Mesendoderm (in vitro differentiated cells): ENCODE results near the gene RIMKLA.
A peak's percentile ranks its signal among the peaks of the same experiment; 100 is the strongest.

Source experiments
- DNase-seq: peaks from one replicate; pipeline ENCODE4 v3.0.0; 2013
- H2AK5ac ChIP-seq: 2 replicates; pipeline ENCODE4 v1.6.1; 2013; ENCODE audit warnings: low read length, inconsistent platforms
- H2BK120ac ChIP-seq: 2 replicates; pipeline ENCODE4 v1.6.1; 2013; ENCODE audit warnings: low read depth, mild to moderate bottlenecking, low read length, moderate library complexity, mixed read lengths
- H2BK15ac ChIP-seq: replicated peaks from 2 replicates; pipeline ENCODE4 v1.6.1; 2013; ENCODE audit warnings: low read depth, mild to moderate bottlenecking, moderate library complexity
- H2BK5ac ChIP-seq: 2 replicates; pipeline ENCODE4 v1.6.1; 2013; ENCODE audit warnings: low read length, inconsistent platforms
- H3K18ac ChIP-seq: 2 replicates; pipeline ENCODE4 v1.6.1; 2013; ENCODE audit warnings: mild to moderate bottlenecking, low read length, mixed read lengths
- H3K23ac ChIP-seq: one replicate; pipeline ENCODE4 v1.6.1; 2013; ENCODE audit warnings: low read length
- H3K27ac ChIP-seq: 2 replicates; pipeline ENCODE4 v1.5.1; 2013; ENCODE audit warnings: low read depth, mild to moderate bottlenecking, inconsistent platforms, low read length, moderate library complexity
- H3K27me3 ChIP-seq: 2 replicates; pipeline ENCODE4 v1.6.1; 2013; ENCODE audit warnings: low read length, control low read depth, mild to moderate bottlenecking, inconsistent platforms; ENCODE audit not compliant: insufficient read depth, poor library complexity
- H3K36me3 ChIP-seq: 2 replicates; pipeline ENCODE4 v1.6.1; 2013; ENCODE audit warnings: low read length, inconsistent platforms; ENCODE audit not compliant: control insufficient read depth, insufficient read depth
- H3K4ac ChIP-seq: one replicate; pipeline ENCODE4 v1.6.1; 2013; ENCODE audit warnings: low read depth, mild to moderate bottlenecking, low read length, moderate library complexity
- H3K4me1 ChIP-seq: 2 replicates; pipeline ENCODE4 v1.6.1; 2013; ENCODE audit warnings: low read depth, low read length, inconsistent platforms; ENCODE audit not compliant: control insufficient read depth
- H3K4me2 ChIP-seq: 2 replicates; pipeline ENCODE4 v1.6.1; 2013; ENCODE audit warnings: low read length
- H3K4me3 ChIP-seq: 2 replicates; pipeline ENCODE4 v1.5.1; 2013; ENCODE audit warnings: mild to moderate bottlenecking, low read length
- H3K56ac ChIP-seq: one replicate; pipeline ENCODE4 v1.6.1; 2013; ENCODE audit warnings: low read length
- H3K79me1 ChIP-seq: 2 replicates; pipeline ENCODE4 v1.6.1; 2013; ENCODE audit warnings: low read length, inconsistent platforms
- H3K79me2 ChIP-seq: 2 replicates; pipeline ENCODE4 v1.6.1; 2013; ENCODE audit warnings: mild to moderate bottlenecking, low read length; ENCODE audit not compliant: control insufficient read depth, insufficient read depth
- H3K9ac ChIP-seq: 2 replicates; pipeline ENCODE4 v1.6.1; 2013; ENCODE audit warnings: low read length, inconsistent platforms
- H4K5ac ChIP-seq: one replicate; pipeline ENCODE4 v1.6.1; 2013; ENCODE audit warnings: low read length
- H4K8ac ChIP-seq: one replicate; pipeline ENCODE4 v1.6.1; 2013; ENCODE audit warnings: low read depth, mild to moderate bottlenecking, control low read depth, low read length, moderate library complexity
- WGBS: extraction: QIAGEN DNeasy Blood & Tissue Kit; methylation state at CpG from one replicate; pipeline ENCODE4 v1.1.7; 2013; ENCODE audit warnings: low lambda C conversion rate, missing lambda C conversion rate; ENCODE audit not compliant: insufficient coverage; ENCODE audit errors: extremely low coverage; 5-methylcytosine and 5-hydroxymethylcytosine counted together

The RIMKLA gene

GRCh38 chr1:42424201-42424600, 43.6 kb downstream of the RIMKLA start:
- Histone ChIP-seq H2BK120ac (no peak overlapping the region), H4K8ac (no peak overlapping the region), H3K4ac (no peak overlapping the region), H3K79me2 (no peaks in the 10 kb centered on the region), H2BK15ac (no peak overlapping the region), H3K9ac (no peak overlapping the region), H2AK5ac (no peak overlapping the region), H3K27me3 (no peaks in the 10 kb centered on the region), H3K4me3 (no peak overlapping the region), H3K4me1 (no peaks in the 10 kb centered on the region), H3K27ac (no peak overlapping the region), H4K5ac (no peak overlapping the region), H3K36me3 (no peaks in the 10 kb centered on the region), H3K4me2 (no peak overlapping the region), H3K56ac (no peak overlapping the region), H3K18ac (no peak overlapping the region), H3K79me1 (no peaks in the 10 kb centered on the region), H2BK5ac (no peak overlapping the region), H3K23ac (no peak overlapping the region)
- DNase-seq, result no peak
- WGBS, result no CpG with 5 or more reads among the region's 4 CpGs

DNA sequence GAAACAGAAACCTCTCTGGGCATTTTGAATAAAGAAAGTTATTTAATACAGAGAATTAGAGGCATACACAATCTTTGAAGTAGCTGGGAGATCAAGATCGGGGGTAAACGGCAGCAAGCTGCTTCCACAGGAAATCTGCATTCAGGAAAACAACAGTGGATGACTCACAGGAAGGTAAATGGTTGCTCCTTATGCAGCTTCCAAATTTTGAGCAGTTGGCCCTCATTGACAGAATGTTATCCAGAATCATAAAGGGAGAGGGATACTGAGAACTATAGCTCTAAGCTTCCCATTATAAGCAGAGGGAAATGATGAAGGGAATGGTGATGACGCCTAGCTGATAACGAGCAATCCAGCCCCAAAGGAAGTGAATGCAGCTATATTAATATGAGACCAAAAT, 46.6 kb downstream of the RIMKLA start:
- no peak overlapping the region for H2BK120ac ChIP-seq
- H3K79me1 ChIP-seq, result no peaks in the 10 kb centered on the region
- H3K4me3 ChIP-seq, result no peak overlapping the region
- H3K36me3 ChIP-seq, result no peaks in the 10 kb centered on the region
- H4K8ac ChIP-seq, result no peak overlapping the region
- no peak overlapping the region for H3K56ac ChIP-seq
- H3K4me1 ChIP-seq, result no peaks in the 10 kb centered on the region
- H3K27me3 ChIP-seq, result no peaks in the 10 kb centered on the region
- no peak overlapping the region for H3K23ac ChIP-seq
- no peak overlapping the region for H4K5ac ChIP-seq
- no peak overlapping the region for H3K4me2 ChIP-seq
- WGBS, result no CpG with 5 or more reads among the region's 4 CpGs
- H3K4ac ChIP-seq, result no peak overlapping the region
- no peaks in the 10 kb centered on the region for H3K79me2 ChIP-seq
- peak overlapping the region; percentile 39 for H3K18ac ChIP-seq
- H3K27ac ChIP-seq, result no peak overlapping the region
- peak; percentile 30 for DNase-seq
- no peak overlapping the region for H2AK5ac ChIP-seq
- H2BK15ac ChIP-seq, result no peak overlapping the region
- H3K9ac ChIP-seq, result no peak overlapping the region
- H2BK5ac ChIP-seq, result no peak overlapping the region

DNA sequence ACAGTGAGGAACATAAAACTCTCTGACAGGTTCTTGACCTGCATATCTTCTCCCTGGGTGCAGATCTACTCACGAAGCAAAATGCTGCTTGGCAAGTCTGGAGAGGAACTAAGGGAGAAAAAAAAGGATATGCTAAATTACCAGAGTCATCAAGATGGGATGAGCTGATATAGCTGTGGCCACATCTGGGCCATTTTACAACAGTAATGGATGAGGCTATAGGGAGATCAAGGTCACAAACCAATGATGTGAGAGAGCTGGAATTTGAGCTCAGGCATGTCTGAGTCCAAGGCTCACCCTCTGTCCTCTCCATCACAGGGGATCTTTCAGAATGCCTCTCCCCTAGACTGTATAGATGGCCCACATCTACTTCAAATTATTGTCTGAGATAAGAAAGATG, 49.0 kb downstream of the RIMKLA start:
- Histone ChIP-seq H2AK5ac (no peak overlapping the region), H3K4me2 (no peak overlapping the region), H2BK120ac (no peak overlapping the region), H3K27ac (no peak overlapping the region), H4K5ac (no peak overlapping the region), H3K79me1 (no peaks in the 10 kb centered on the region), H3K23ac (no peak overlapping the region), H3K56ac (no peak overlapping the region), H4K8ac (no peak overlapping the region), H3K18ac (peak overlapping the region; percentile 66), H3K4me3 (no peak overlapping the region), H3K36me3 (no peaks in the 10 kb centered on the region), H2BK15ac (no peak overlapping the region), H3K9ac (no peak overlapping the region), H3K4ac (no peak overlapping the region), H3K27me3 (no peaks in the 10 kb centered on the region), H3K79me2 (no peaks in the 10 kb centered on the region), H2BK5ac (no peak overlapping the region), H3K4me1 (peaks cover 3% of the 10 kb centered on the region)
- peak; percentile 61 for DNase-seq
- no CpG with 5 or more reads among the region's 1 CpG for WGBS

GRCh38 chr1:42430286-42431135, 49.9 kb downstream of the RIMKLA start:
- Histone ChIP-seq H3K4me3 (no peak overlapping the region), H3K9ac (no peak overlapping the region), H3K79me2 (no peaks in the 10 kb centered on the region), H2BK5ac (no peak overlapping the region), H2BK120ac (no peak overlapping the region), H3K4ac (no peak overlapping the region), H3K56ac (no peak overlapping the region), H3K27ac (no peak overlapping the region), H2BK15ac (no peak overlapping the region), H3K4me2 (no peak overlapping the region), H3K79me1 (no peaks in the 10 kb centered on the region), H3K18ac (no peak overlapping the region), H2AK5ac (no peak overlapping the region), H3K27me3 (no peaks in the 10 kb centered on the region), H3K4me1 (peaks cover 3% of the 10 kb centered on the region), H4K5ac (no peak overlapping the region), H4K8ac (no peak overlapping the region), H3K36me3 (no peaks in the 10 kb centered on the region), H3K23ac (no peak overlapping the region)
- no CpG with 5 or more reads among the region's 3 CpGs for WGBS
- DNase-seq, result no peak

DNA sequence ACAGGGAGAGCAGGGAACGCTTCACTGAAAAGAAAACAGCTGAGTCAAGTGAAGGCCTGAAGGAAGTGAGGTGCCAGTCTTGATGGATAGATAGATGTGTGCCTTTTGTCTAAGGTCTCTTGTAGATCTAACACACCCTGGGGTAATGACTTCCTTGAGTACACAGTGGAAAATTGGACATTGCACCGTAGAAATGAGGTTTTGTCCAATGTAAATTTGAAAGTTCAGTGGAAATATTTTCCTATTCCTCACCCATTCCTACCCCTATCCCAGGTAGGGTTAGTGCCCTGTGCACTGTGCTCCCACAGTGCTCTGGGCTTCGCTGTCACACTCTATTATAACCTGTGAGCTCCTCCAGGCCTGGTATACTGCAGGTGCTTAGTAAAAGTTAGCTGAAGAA, 50.9 kb downstream of the RIMKLA start:
- DNase-seq, result no peak
- no peaks in the 10 kb centered on the region for H3K79me2 ChIP-seq
- no peak overlapping the region for H4K5ac ChIP-seq
- no peak overlapping the region for H2AK5ac ChIP-seq
- H3K79me1 ChIP-seq, result no peaks in the 10 kb centered on the region
- H3K4ac ChIP-seq, result no peak overlapping the region
- no peak overlapping the region for H3K27ac ChIP-seq
- H3K23ac ChIP-seq, result no peak overlapping the region
- H2BK15ac ChIP-seq, result no peak overlapping the region
- H3K36me3 ChIP-seq, result no peaks in the 10 kb centered on the region
- no peak overlapping the region for H3K4me2 ChIP-seq
- no peak overlapping the region for H3K9ac ChIP-seq
- H3K27me3 ChIP-seq, result no peaks in the 10 kb centered on the region
- no peak overlapping the region for H3K4me3 ChIP-seq
- H2BK5ac ChIP-seq, result no peak overlapping the region
- no peak overlapping the region for H3K18ac ChIP-seq
- H3K56ac ChIP-seq, result no peak overlapping the region
- no peak overlapping the region for H2BK120ac ChIP-seq
- H4K8ac ChIP-seq, result no peak overlapping the region
- WGBS, result no CpG with 5 or more reads among the region's 3 CpGs
- H3K4me1 ChIP-seq, result peaks cover 3% of the 10 kb centered on the region

DNA sequence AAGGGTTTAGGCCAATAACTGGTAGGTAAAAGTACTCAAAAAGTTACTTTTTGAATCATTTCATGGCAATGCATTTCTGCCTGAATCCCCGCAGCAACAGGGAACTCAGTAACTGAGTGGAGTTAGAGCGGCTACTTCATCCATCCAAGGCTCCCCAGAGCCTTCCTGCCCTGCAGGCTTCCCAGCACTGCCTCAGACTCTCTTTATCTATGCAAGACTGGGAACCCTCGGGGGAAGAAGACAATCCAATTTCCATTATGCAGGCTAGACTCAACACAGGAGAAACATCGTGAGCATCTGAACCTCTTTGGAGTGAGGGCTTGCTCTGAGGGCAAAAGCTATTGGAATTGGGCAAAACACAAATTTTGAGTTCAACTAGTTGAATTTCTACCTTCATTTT, 52.1 kb downstream of the RIMKLA start:
- H3K18ac ChIP-seq, result no peak overlapping the region
- DNase-seq, result peak; percentile 58
- no peak overlapping the region for H4K5ac ChIP-seq
- no peak overlapping the region for H4K8ac ChIP-seq
- H3K36me3 ChIP-seq, result no peaks in the 10 kb centered on the region
- H3K27me3 ChIP-seq, result no peaks in the 10 kb centered on the region
- H3K56ac ChIP-seq, result no peak overlapping the region
- no peak overlapping the region for H2AK5ac ChIP-seq
- H2BK15ac ChIP-seq, result no peak overlapping the region
- H3K4me1 ChIP-seq, result peaks cover 3% of the 10 kb centered on the region
- no peak overlapping the region for H3K4ac ChIP-seq
- no peak overlapping the region for H2BK5ac ChIP-seq
- H3K9ac ChIP-seq, result no peak overlapping the region
- H2BK120ac ChIP-seq, result no peak overlapping the region
- no peak overlapping the region for H3K27ac ChIP-seq
- H3K23ac ChIP-seq, result no peak overlapping the region
- no peak overlapping the region for H3K4me2 ChIP-seq
- no peak overlapping the region for H3K4me3 ChIP-seq
- no peaks in the 10 kb centered on the region for H3K79me2 ChIP-seq
- no CpG with 5 or more reads among the region's 4 CpGs for WGBS
- no peaks in the 10 kb centered on the region for H3K79me1 ChIP-seq
